ENCODE measurements around the gene MYT1.

Gene MYT1

DNA sequence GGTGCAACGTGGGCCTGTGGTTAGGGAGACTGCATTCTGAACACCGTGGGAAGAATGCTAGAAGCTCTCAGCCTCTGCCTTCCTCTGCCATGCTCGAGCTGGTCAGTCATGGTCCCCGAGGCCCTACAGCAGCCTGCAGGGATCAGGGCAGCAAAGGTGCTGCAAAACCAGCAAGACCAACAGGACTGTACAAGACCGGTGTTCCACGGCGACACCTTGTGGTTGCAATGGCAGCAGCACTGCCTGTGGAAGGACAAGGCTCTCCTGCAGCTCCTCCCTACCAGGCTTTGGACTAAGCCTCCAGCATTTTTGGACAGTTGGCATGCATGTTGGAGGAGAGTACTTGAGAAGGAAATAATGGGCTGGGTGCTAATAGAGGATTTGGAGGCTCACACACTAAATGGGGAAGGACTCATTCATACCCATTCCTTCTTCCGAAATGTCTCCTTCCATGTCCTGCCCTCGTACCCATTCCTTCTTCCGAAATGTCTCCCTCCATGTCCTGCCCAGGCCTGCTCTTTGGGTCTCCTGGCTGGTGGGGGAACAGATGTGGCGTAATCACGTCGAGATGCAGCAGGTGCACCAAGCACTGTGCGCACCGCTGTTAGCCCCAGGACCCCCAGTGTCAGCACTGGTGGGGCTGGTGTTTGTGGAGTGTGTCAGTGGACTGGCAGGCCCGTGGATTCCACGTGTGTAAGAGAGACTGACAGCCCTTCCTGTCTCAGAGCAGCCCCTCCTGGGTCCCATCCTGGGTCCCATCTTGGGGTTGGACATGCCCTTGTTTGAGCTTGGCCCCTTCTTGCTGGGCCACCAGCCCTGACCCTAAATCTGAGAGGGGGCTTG lies 18.6 kb upstream of the MYT1 start:
- no peak for TF ChIP-seq POLR2A (IDR thresholded peaks at IDR 0.05; ENCODE audit: low read depth, low read length)
- no peak for FAIRE-seq
- DNase-seq (ENCODE audit: insufficient read length, low spot score), result no peak

DNA sequence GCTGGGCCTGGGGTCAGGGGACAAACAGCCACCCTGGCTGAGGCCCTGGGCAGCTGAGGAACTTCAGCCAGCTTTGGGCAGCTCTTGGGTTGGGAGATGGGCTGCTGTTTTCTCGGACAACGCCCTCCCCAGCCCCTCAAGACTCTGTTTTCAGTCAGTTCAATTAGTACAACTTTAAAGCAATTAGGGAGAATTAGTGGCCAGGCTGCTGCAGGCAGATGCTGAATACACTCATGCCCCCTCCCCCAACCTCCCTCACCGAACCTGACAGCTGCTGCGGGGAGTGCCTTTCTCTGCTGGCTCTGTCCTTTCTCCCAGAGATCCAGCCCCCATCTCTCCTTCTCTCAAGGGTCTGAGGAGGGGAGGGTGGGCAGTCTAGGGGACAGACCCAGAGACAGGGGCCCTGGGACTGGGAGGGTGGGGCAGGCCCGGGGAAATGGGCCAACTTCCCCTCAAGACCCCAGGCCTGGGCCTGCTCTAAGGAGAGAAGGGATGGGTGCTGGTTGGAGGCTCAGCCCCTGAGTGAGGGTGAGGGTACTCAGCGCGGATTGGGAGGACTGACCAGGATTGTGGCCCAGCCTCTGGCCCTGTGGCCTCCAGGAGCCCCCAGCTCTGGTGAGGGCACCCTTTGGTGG lies 17.8 kb upstream of the MYT1 start:
- no peak for DNase-seq (ENCODE audit: insufficient read length, low spot score)
- no peak for TF ChIP-seq POLR2A (IDR thresholded peaks at IDR 0.05; ENCODE audit: low read depth, low read length)

DNA sequence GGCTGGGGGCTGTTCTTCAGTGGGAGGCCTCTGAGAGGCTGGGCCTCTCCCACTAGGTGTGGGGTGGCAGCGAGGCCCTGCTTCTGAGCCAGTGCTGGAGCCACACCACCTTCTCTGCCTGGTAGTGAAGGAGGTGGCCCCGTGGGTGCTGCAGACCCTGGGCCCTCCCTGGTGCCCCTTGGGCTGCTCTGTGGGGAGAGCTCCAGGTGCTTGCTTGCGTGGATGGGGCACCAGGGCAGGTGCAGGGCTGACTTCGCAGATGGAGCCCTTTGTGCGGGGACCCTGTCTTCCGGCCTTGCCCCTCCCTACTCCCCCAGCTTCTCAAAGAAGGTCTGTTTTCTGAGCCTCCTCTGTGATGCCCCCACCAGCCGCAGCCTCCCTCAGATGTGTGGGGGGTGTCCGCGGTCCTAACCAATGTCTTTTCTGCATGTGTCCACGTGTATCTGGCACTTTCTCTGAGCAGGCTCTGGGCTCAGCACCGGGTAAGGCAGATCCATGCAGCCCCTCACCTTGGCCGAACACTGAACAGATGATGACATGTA lies 17.2 kb upstream of the MYT1 start:
- DNase-seq (ENCODE audit: insufficient read length, low spot score) (no peak), FAIRE-seq (no peak)
- TF ChIP-seq POLR2A (IDR thresholded peaks at IDR 0.05; ENCODE audit: low read depth, low read length), result no peak

More for the DNA sequence above, 17.8 kb upstream of the MYT1 start:
- no peak for FAIRE-seq

DNA sequence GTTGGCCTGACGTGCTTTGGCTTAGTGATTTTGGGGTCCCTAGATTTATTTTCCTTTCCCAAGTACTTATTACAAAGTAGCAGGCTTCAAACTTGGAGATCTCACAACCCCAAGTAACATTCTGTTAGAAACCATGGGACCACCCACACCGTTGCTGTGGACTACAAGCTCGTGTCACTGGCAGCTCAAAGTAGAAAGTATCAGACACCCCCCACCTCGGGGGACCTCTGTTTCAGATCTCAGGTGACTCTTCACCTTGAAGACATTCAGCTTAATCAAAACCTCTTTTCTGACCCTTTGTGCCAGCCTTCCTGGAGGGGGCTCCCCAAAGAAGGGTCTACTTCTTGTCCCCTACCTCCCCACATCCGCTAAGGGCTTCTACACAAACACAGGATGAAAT lies 15.7 kb upstream of the MYT1 start:
- no peak for TF ChIP-seq POLR2A (IDR thresholded peaks at IDR 0.05; ENCODE audit: low read depth, low read length)
- no peak for DNase-seq (ENCODE audit: insufficient read length, low spot score)
- FAIRE-seq, result no peak

DNA sequence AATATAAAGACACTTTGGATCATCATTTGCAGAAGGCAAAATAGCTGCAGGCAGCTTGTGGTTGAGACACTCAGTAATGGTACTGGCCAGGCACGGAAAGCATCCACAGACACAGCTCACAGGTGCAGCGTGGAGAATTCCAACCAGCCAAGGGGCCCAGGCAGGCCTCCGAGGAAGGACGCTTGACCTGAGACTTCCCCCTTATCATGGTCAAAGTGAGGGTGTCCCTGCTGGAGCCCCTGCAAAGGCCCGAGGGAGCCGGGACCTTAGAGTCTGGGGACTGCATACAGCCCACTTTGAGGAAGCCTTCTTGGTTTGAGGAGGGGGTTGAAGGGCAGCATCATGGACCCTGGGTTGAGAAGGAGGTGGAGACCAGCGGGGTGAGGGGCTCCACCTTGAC lies 15.1 kb upstream of the MYT1 start:
- DNase-seq (ENCODE audit: insufficient read length, low spot score), result no peak
- TF ChIP-seq POLR2A (IDR thresholded peaks at IDR 0.05; ENCODE audit: low read depth, low read length), result no peak
- FAIRE-seq, result no peak

DNA sequence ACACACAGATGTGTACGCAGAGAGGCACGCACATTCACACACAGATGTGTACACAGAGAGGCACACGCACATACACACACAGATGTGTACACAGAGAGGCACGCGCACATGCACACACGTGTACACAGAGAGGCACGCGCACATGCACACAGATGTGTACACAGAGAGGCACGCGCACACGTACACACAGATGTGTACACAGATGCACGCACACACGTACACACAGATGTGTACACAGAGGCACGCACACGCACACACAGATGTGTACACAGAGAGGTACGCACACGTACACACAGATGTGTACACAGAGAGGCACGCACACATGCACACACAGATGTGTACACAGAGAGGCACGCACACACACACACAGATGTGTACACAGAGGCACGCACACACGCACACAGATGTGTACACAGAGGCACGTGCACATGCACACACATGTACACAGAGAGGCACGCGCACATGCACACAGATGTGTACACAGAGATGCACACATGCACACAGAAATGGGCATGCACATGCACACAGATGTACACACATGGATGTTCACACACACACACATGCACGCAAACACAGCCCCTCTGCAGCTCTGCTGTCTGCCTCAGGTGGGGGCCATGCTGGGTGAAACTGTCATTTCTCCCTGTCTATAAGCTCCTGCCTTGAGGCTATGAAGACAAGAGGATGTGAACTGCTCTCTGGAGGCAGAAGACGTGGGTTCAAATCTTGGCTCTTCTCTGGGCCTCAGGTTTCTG lies 14.3 kb upstream of the MYT1 start:
- TF ChIP-seq POLR2A (IDR thresholded peaks at IDR 0.05; ENCODE audit: low read depth, low read length), result no peak
- DNase-seq (ENCODE audit: insufficient read length, low spot score), result no peak
- no peak for FAIRE-seq

DNA sequence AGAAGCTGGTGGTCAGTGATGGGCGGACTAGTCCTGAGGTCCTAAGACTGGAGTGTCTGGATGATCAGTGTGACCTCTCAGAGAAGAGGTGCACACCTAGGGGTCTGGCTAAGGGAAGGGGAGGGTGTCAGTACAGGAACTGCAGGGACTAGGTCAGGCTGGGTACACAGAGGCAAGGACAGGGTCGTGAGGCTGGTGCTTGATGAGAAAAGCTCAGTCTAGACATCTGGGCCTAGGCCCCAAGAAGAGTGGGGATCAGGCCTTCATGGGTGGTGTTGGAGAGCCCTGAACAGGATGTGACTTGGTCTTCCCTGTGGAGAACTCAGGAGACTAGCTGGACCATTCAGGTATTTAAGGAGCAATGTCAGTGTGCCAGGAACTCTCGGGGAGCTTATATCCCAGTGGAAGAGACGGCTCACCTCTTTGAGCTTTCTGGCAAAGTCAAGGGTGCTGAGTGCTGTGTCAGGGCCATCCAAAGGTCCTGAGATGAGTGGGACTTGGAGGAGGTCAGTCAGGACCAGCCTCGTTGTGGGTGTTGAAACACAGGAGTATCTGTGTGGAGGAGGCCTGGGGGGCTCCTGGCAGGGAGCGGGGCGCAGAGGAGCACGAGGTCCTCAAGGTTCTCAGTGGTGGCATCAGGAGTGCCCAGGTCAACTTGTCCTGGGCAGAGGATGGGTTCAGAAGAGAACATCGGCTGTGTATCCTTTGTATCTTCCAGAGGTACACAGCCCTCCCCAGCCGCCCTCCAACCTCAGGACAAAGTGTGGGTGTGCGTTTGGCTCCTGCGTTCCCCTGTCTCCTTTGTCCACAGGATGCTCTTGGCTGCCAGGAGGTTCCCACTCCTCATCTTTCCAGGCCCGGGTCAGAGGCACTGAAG lies 13.3 kb upstream of the MYT1 start:
- no peak for TF ChIP-seq POLR2A (IDR thresholded peaks at IDR 0.05; ENCODE audit: low read depth, low read length)
- no peak for DNase-seq (ENCODE audit: insufficient read length, low spot score)
- FAIRE-seq, result no peak

DNA sequence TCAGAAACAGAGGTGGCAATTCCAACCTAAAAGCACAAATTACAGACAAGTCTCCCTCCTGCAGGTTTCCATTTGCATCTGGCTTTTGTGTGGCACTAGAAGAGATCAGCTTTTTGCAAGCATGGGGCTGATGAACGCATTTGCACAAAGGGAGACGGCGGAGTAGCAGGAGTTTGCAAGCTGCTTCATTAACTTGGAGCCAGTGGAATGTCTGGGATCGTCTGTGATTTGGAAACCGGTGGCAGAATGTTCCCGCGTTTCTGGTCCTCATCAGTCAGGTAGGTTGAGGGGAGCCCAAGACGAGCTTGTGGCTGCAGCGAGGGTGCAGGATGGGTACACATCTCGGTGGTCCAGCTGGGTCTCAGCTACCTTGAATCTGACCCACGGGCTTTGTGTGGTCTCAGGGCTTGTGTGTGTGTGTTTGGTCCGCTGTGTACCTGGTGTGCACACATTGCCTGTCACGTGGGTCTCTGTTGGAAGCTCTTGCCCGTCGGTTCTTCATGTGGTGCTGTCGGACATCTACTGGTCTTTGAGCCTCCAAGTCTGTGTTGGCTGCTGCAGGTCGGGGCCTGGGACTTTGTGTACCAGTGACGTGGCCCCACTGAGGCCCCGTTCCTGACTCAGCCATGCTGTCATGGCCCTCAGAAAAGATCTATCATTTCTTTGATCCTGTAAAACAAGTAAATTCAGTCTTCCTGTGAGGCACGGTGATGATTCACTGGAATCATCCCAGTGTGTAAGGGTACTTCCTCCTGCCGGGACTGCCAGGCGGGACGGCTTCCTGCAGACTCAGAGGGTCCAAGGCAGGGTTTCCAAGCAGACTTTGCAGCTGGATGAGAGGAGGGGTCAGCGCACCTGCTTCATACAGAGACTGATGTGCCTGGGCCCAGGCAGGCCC lies 12.4 kb upstream of the MYT1 start:
- DNase-seq (ENCODE audit: insufficient read length, low spot score) (no peak), FAIRE-seq (no peak)
- TF ChIP-seq POLR2A (IDR thresholded peaks at IDR 0.05; ENCODE audit: low read depth, low read length), result no peak

DNA sequence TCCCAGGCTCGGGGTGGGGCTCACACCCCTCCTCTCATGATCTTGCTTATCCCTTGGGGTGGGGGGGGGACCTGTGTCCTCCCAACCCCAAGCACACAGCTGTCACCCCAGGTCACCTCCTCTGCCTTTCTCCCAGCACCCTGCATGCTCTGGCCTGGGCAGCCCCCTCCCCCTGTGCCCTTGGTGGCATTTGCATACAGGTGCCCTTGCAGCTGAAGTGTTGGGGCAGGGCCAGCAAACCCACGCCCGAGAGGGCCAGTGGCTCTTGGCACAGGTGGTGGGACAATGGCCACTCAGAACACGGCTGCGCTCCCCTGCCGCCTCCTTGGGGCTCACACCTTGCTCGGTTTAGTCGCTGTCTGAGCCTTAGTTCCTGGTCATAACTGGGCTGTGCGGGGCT lies 11.3 kb upstream of the MYT1 start:
- no peak for FAIRE-seq
- DNase-seq (ENCODE audit: insufficient read length, low spot score), result no peak
- no peak for TF ChIP-seq POLR2A (IDR thresholded peaks at IDR 0.05; ENCODE audit: low read depth, low read length)

DNA sequence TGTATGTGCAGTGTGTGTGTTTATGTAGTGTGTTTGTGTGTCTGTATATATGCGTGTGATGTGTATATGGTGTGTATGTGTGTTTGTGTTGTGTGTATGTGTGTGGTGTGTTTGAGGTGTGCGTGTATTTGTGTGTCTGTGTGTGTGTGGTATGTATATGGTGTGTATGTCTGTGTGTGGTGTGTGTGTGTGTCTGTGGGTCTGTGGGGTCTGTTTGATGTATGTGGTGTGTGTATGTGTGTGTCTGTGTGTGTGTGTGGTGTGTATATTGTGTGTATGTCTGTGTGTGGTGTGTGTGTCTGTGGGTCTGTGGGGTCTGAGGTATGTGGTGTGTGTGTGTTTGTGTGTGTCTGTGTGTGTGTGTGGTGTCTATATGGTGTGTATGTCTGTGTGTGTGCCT lies 10.8 kb upstream of the MYT1 start:
- FAIRE-seq, result no peak
- DNase-seq (ENCODE audit: insufficient read length, low spot score), result no peak
- no peak for TF ChIP-seq POLR2A (IDR thresholded peaks at IDR 0.05; ENCODE audit: low read depth, low read length)

DNA sequence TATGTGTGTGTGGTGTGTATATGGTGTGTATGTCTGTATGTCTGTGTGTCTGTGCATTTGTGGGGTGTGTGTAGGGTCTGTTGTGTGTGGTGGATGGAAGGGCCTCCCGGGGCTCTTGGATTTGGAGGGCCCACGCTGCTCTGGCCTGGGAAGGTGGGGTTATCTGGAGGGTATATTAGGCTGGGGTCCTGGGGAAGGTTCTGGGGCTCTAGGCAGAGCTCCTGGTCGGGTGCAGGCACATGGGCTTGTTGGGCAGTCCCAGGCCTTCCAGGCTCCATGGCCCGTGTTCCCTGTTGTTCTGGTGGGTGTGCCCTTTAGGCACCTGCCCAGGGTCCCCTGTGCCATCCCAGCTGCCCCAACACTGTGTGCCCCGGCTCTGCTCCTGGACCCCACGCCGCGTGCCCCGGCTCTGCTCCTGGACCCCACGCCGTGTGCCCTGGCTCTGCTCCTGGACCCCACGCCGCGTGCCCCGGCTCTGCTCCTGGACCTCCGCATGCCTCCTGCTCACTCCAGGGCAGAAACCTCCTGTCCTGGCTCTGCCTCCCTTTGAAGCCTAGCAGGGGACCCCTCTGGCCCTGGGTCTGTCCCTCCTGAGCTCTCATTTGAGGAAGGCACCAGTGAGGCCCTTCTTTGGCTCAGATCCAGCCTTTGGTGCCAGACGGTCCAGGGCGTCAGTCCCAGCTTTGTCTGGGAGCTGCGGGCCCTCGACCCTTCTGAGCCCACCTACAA lies 10.2 kb upstream of the MYT1 start:
- no peak for DNase-seq (ENCODE audit: insufficient read length, low spot score)
- TF ChIP-seq POLR2A (IDR thresholded peaks at IDR 0.05; ENCODE audit: low read depth, low read length), result no peak
- FAIRE-seq, result no peak

Data from H54 (cell line).